Measurements from ENCODE around the gene MCOLN1. TPM values are rescaled to one million over a fixed set of nuclear protein-coding genes. Genes with fewer than 3 reads are reported as not detected.

The MCOLN1 gene
- total and polyA plus RNA-seq, 5 experiments from 2014 or later = 6.5 to 13.7 (median 10.1) TPM

GRCh38 chr19:7519361-7520130 lies 2.9 kb upstream of the MCOLN1 start:
- H3K4me1 Mint-ChIP-seq = peaks cover 17 to 33% (median 31%) of the 10 kb centered on the region in 4 donors
- H3K9me3 Mint-ChIP-seq = no peaks in the 10 kb centered on the region
- no peaks in the 10 kb centered on the region for H3K36me3 Mint-ChIP-seq
- no peak for DNase-seq
- ATAC-seq = no peak
- H3K4me3 Mint-ChIP-seq = peak overlapping the region in 1 of 10 donors; percentile 38
- peak overlapping the region in 1 of 10 donors; percentile 63 for H3K27ac Mint-ChIP-seq
- POLR2A ChIA-PET = interaction anchor here (5.7 kb wide), 1 partner anchor 14 kb away, joined by 63 read pairs; the partner anchor contains the start of gene PNPLA6
- H3K27me3 Mint-ChIP-seq = peaks cover 0 to 6% (median 0%) of the 10 kb centered on the region in 5 donors

GRCh38 chr19:7520131-7521051 lies 2.0 kb upstream of the MCOLN1 start:
- no peak overlapping the region for H3K27ac Mint-ChIP-seq
- POLR2A ChIA-PET = interaction anchor here (0.7 to 5.7 kb wide), 2 partner anchors 13 to 383 kb away, joined by 3 to 63 read pairs; partner anchors contain the start of gene PNPLA6
- H3K36me3 Mint-ChIP-seq = no peaks in the 10 kb centered on the region
- peaks cover 16 to 31% (median 28%) of the 10 kb centered on the region in 4 donors for H3K4me1 Mint-ChIP-seq
- no peak overlapping the region for H3K4me3 Mint-ChIP-seq
- ATAC-seq (no peak), DNase-seq (no peak)
- H3K27me3 Mint-ChIP-seq = peaks cover 0 to 3% (median 0%) of the 10 kb centered on the region in 5 donors
- H3K9me3 Mint-ChIP-seq = no peaks in the 10 kb centered on the region

- Mint-ChIP-seq H3K4me1 (peaks cover 12 to 26% (median 22%) of the 10 kb centered on the region in 4 donors), H3K36me3 (peaks cover 0 to 6% (median 0%) of the 10 kb centered on the region in 3 donors), H3K9me3 (no peaks in the 10 kb centered on the region), H3K27me3 (no peaks in the 10 kb centered on the region), H3K4me3 (peak overlapping the region; percentile 70 to 92 (median 88)), H3K27ac (peak overlapping the region in 8 of 10 donors; percentile 17 to 95 (median 73))
- ATAC-seq (no peak), DNase-seq (no peak)
- POLR2A ChIA-PET = interaction anchor here (0.7 to 5.7 kb wide), 5 partner anchors 9 to 173 kb away, joined by 3 to 63 read pairs (median 4); partner anchors contain the start of genes ARHGEF18 and PNPLA6
Measured at GRCh38 chr19:7521551-7522071, 813 bp upstream of the MCOLN1 start.

- peak overlapping the region; percentile 62 to 84 (median 76) for H3K4me3 Mint-ChIP-seq
- no peak for ATAC-seq
- peaks cover 10 to 17% (median 12%) of the 10 kb centered on the region in 4 donors for H3K4me1 Mint-ChIP-seq
- POLR2A ChIA-PET = interaction anchor here (0.5 to 5.7 kb wide), 6 partner anchors 11 to 1062 kb away, joined by 3 to 63 read pairs (median 4); partner anchors contain the start of genes ARHGEF18 and PNPLA6
- peaks cover 0 to 8% (median 0%) of the 10 kb centered on the region in 3 donors for H3K36me3 Mint-ChIP-seq
- DNase-seq = no peak
- H3K27me3 Mint-ChIP-seq = no peaks in the 10 kb centered on the region
- no peaks in the 10 kb centered on the region for H3K9me3 Mint-ChIP-seq
- peak overlapping the region in 5 of 10 donors; percentile 33 to 72 (median 44) for H3K27ac Mint-ChIP-seq
Measured at GRCh38 chr19:7522923-7523667, 671 bp downstream of the MCOLN1 start.

- Mint-ChIP-seq H3K4me1 (peaks cover 10 to 17% (median 12%) of the 10 kb centered on the region in 4 donors), H3K27me3 (no peaks in the 10 kb centered on the region), H3K9me3 (no peaks in the 10 kb centered on the region), H3K36me3 (peaks cover 0 to 8% (median 0%) of the 10 kb centered on the region in 3 donors), H3K27ac (peak overlapping the region in 1 of 10 donors; percentile 18), H3K4me3 (peak overlapping the region in 2 of 10 donors; percentile 11 to 30)
- POLR2A ChIA-PET = interaction anchor here (0.6 to 5.7 kb wide), 2 partner anchors 9 to 13 kb away, joined by 3 to 63 read pairs; partner anchors contain the start of gene PNPLA6
- DNase-seq (no peak), ATAC-seq (no peak)
Measured at GRCh38 chr19:7524523-7524922, 2.1 kb downstream of the MCOLN1 start.

- Mint-ChIP-seq H3K4me3 (no peak overlapping the region), H3K27me3 (no peaks in the 10 kb centered on the region), H3K4me1 (peaks cover 10 to 17% (median 12%) of the 10 kb centered on the region in 4 donors), H3K9me3 (no peaks in the 10 kb centered on the region), H3K36me3 (peaks cover 0 to 8% (median 0%) of the 10 kb centered on the region in 3 donors), H3K27ac (peak overlapping the region in 1 of 10 donors; percentile 20)
- no peak for DNase-seq
- POLR2A ChIA-PET = interaction anchor here (0.6 to 5.7 kb wide), 2 partner anchors 9 to 14 kb away, joined by 3 to 63 read pairs; partner anchors contain the start of gene PNPLA6
- no peak for ATAC-seq
Measured at GRCh38 chr19:7524992-7525739, 2.7 kb downstream of the MCOLN1 start.

GRCh38 chr19:7526059-7526929 lies 3.9 kb downstream of the MCOLN1 start:
- no peak overlapping the region for H3K4me3 Mint-ChIP-seq
- POLR2A ChIA-PET = no interaction called here
- no peaks in the 10 kb centered on the region for H3K27me3 Mint-ChIP-seq

GRCh38 chr19:7527516-7528191 lies 5.2 kb downstream of the MCOLN1 start:
- H3K36me3 Mint-ChIP-seq = peaks cover 0 to 8% (median 0%) of the 10 kb centered on the region in 3 donors
- ATAC-seq (no peak), DNase-seq (no peak)
- H3K27ac Mint-ChIP-seq = no peak overlapping the region
- H3K9me3 Mint-ChIP-seq = no peaks in the 10 kb centered on the region
- POLR2A ChIA-PET = no interaction called here
- peak overlapping the region in 1 of 10 donors; percentile 6 for H3K4me3 Mint-ChIP-seq
- no peaks in the 10 kb centered on the region for H3K27me3 Mint-ChIP-seq
- peaks cover 0 to 12% (median 7%) of the 10 kb centered on the region in 4 donors for H3K4me1 Mint-ChIP-seq

More at GRCh38 chr19:7526059-7526929, 3.9 kb downstream of the MCOLN1 start:
- Mint-ChIP-seq H3K4me1 (peaks cover 10 to 17% (median 12%) of the 10 kb centered on the region in 4 donors), H3K27ac (peak overlapping the region in 1 of 10 donors; percentile 77), H3K36me3 (peaks cover 0 to 8% (median 0%) of the 10 kb centered on the region in 3 donors), H3K9me3 (no peaks in the 10 kb centered on the region)
- ATAC-seq = no peak
- no peak for DNase-seq

GRCh38 chr19:7528192-7528519 lies 5.7 kb downstream of the MCOLN1 start:
- no peaks in the 10 kb centered on the region for H3K9me3 Mint-ChIP-seq
- no peaks in the 10 kb centered on the region for H3K27me3 Mint-ChIP-seq
- ATAC-seq = no peak
- no peak overlapping the region for H3K27ac Mint-ChIP-seq
- no peak for DNase-seq
- no peak overlapping the region for H3K4me3 Mint-ChIP-seq
- H3K4me1 Mint-ChIP-seq = peaks cover 0 to 17% (median 6%) of the 10 kb centered on the region in 4 donors
- POLR2A ChIA-PET = no interaction called here
- peaks cover 0 to 8% (median 0%) of the 10 kb centered on the region in 3 donors for H3K36me3 Mint-ChIP-seq

All from naive thymus-derived CD8-positive, alpha-beta T cell (primary cell).